SK-N-SH treated with all-trans-retinoic acid at 6 μM for 48 hours (cell line): ENCODE measurements around the gene DTNBP1.

ENCODE experiments used
- POU6F1 ChIP-seq: fragments of 250-450 bp; sonication (Bioruptor Pico); IDR thresholded peaks from 2 replicates; pipeline ENCODE4 v1.8.0; 2021; ENCODE audit warnings: low read depth, mild to moderate bottlenecking, moderate library complexity, borderline replicate concordance
- PPARA ChIP-seq: fragments of 250-450 bp; sonication (Bioruptor Pico); IDR thresholded peaks from 2 replicates; pipeline ENCODE4 v1.5.0; 2020; ENCODE audit warnings: mild to moderate bottlenecking, borderline replicate concordance
- TCF4 ChIP-seq: fragments of 250-450 bp; sonication (Bioruptor Pico); IDR thresholded peaks from 2 replicates; pipeline ENCODE4 v1.8.0; 2021; ENCODE audit warnings: mild to moderate bottlenecking, moderate library complexity, borderline replicate concordance
- ZFP3 ChIP-seq: fragments of 250-450 bp; sonication (Bioruptor Pico); IDR thresholded peaks from 2 replicates; pipeline ENCODE4 v1.5.0; 2020; ENCODE audit warnings: mild to moderate bottlenecking, moderate library complexity
- ZFP30 ChIP-seq: fragments of 450-650 bp; formaldehyde crosslinking; IDR thresholded peaks from 2 replicates; pipeline ENCODE4 v1.5.0; 2022; ENCODE audit warnings: mild to moderate bottlenecking, moderate library complexity

- no peak for TF ChIP-seq POU6F1 (CRISPR knock-in tag)
- TF ChIP-seq TCF4 (CRISPR knock-in tag), result no peak
- no peak for TF ChIP-seq ZFP30 (CRISPR knock-in tag)
- TF ChIP-seq ZFP3, result no peak
- no peak for TF ChIP-seq PPARA
Measured at GRCh38 chr6:15628499-15629131, 34.2 kb downstream of the DTNBP1 start.
